ENCODE data around the gene TTR.

- no peak for TF ChIP-seq CTCF (conservative IDR thresholded peaks at IDR 0.05; ENCODE audit: low read length)
- no peak for TF ChIP-seq EZH2phosphoT487 (IDR thresholded peaks at IDR 0.05; ENCODE audit: borderline replicate concordance)
These were observed 5.7 kb upstream of the TTR start for GRCh38 chr18:31585991-31586390.

All from Loucy (cell line).